Adrenal gland (tissue), 12 donors: Measurements from ENCODE around the gene DRC7. TPM values are rescaled to one million over a fixed set of nuclear protein-coding genes. Genes with fewer than 3 reads are reported as not detected.

Source experiments
- DNase-seq, 7 donors: peaks; one replicate each; pipeline ENCODE4 v3.0.0-alpha.2; 2019 to 2020
- H3K27ac ChIP-seq, 5 donors: fragments of 200-600 bp; sonication (generic) in 4 of 5; 1 replicate in 3 of 5; 2 replicates in 2 of 5; pipeline versions ENCODE4 v1.5.1 to v1.8.0; 2016 to 2020; ENCODE audit warnings: mild to moderate bottlenecking in 1 of 5
- H3K27me3 ChIP-seq: fragments of 200-600 bp; 2 replicates; pipeline ENCODE4 v1.8.0; 2021
- H3K36me3 ChIP-seq, 2 donors: fragments of 200-600 bp; replicated peaks in 1 of 2; 1 replicate in 1 of 2; 2 replicates in 1 of 2; pipeline versions ENCODE4 v1.5.1 to v1.8.0; 2018 to 2022
- H3K4me1 ChIP-seq, 2 donors: fragments of 200-600 bp; replicated peaks in 1 of 2; 1 replicate in 1 of 2; 2 replicates in 1 of 2; pipeline versions ENCODE4 v1.5.1 to v1.8.0; 2018 to 2021
- H3K4me3 ChIP-seq, 4 donors: fragments of 200-600 bp; sonication (generic) in 3 of 4; one replicate each; pipeline ENCODE4 v1.5.1; 2016 to 2018
- H3K9me3 ChIP-seq, 3 donors: fragments of 200-600 bp; sonication (generic) in 1 of 3; replicated peaks in 1 of 3; 1 replicate in 2 of 3; 2 replicates in 1 of 3; pipeline versions ENCODE4 v1.5.1 to v1.8.0; 2016 to 2021
- CTCF ChIP-seq, 6 experiments: fragments of 450-650 bp in 4 of 6; fragments of 200-600 bp in 2 of 6; sonication (generic) in 1 of 6; IDR thresholded peaks; 1 replicate in 5 of 6; 2 replicates in 1 of 6; pipeline versions ENCODE4 v1.5.1 to v1.8.0; 2016 to 2021; ENCODE audit warnings: antibody characterized with exemption in 6 of 6, mild to moderate bottlenecking in 2 of 6, moderate library complexity in 1 of 6
- POLR2A ChIP-seq, 2 donors: fragments of 450-650 bp; IDR thresholded peaks; one replicate each; pipeline ENCODE4 v1.6.1; 2017; ENCODE audit warnings: antibody characterized with exemption in 2 of 2, mild to moderate bottlenecking in 2 of 2, moderate library complexity in 1 of 2
- WGBS, 4 donors: extraction: QIAGEN DNeasy Blood & Tissue Kit in 2 of 4; methylation state at CpG; one replicate each; pipeline versions ENCODE4 v1.1.5 to v1.1.7; 2013 to 2017; 5-methylcytosine and 5-hydroxymethylcytosine counted together
- intact Hi-C, 2 donors: fragments of 100-400 bp; cut with DNase I; formaldehyde crosslinking; loops; one replicate each; pipeline versions ENCODE4 v1.14.1 to v1.15.0; 2022 to 2023
- polyA plus RNA-seq, 3 donors: library from polyadenylated mRNA; stranded (reverse); fragments of 200-250 nt in 2 of 3; fragments of 350-450 nt in 1 of 3; fragmentation: Illumina TruSeq in 1 of 3; extraction: RNeasy Lipid Tissue Mini Kit (QIAGEN cat#74804) in 1 of 3; gene quantifications; one replicate each; pipeline ENCODE4 v1.2.3, GENCODE V29; 2013 to 2014
- total RNA-seq, 9 donors: library from RNA; depleted of rRNA in 4 of 9; stranded (reverse); fragments of >200 nt in 4 of 9; fragments of 120-200 nt in 1 of 9; fragmentation: NEBNext Ultra II Directional in 1 of 9; extraction: Animal tissue kit (Norgen Biotek cat#: 25700) in 1 of 9; gene quantifications; one replicate each; pipeline versions ENCODE4 v1.1.0 to v1.2.4, GENCODE V29; 2013 to 2023
- donor health status: healthy with polysubstance abuse.
- donor health status: Bipolar disorder and iron deficiency.
- donor health status: DM: yes; HTN: yes; CAD: no.
- donor health status: DM: no; HTN: no; CAD: no.
- donor health status: DM: no; HTN: no; CAD: no.
- donor health status: DM: yes; HTN: yes; CAD: no.

DRC7 gene
- total and polyA plus RNA-seq, 12 donors, result 0.03 to 0.72 (median 0.33) TPM; not detected in 9

GRCh38 chr16:57648581-57649442 lies 45.8 kb upstream of the DRC7 start:
- peak; percentile 72 to 94 (median 80) for DNase-seq
- Histone ChIP-seq H3K9me3 (no peaks in the 10 kb centered on the region), H3K4me3 (no peak overlapping the region), H3K4me1 (peaks cover 0 to 10% of the 10 kb centered on the region in 2 donors), H3K36me3 (peaks cover 0 to 7% of the 10 kb centered on the region in 2 donors), H3K27ac (peak overlapping the region in 2 of 5 donors; percentile 15 to 74), H3K27me3 (no peaks in the 10 kb centered on the region)
- WGBS, 4 donors, result 3 to 62% (median 39%) methylated on average over 6 to 18 of the region's 18 CpGs
- intact Hi-C loops, result loop anchor here (5.0 kb wide), 1 partner anchor 47 kb away; no protein-coding TSS in a partner anchor
- peak; percentile 100 for TF ChIP-seq CTCF (IDR thresholded peaks at IDR 0.05)
- TF ChIP-seq POLR2A (IDR thresholded peaks at IDR 0.05), result peak in 1 of 2 donors; percentile 33

GRCh38 chr16:57649443-57649751 lies 45.2 kb upstream of the DRC7 start:
- Histone ChIP-seq H3K9me3 (no peaks in the 10 kb centered on the region), H3K27me3 (no peaks in the 10 kb centered on the region), H3K4me3 (no peak overlapping the region), H3K4me1 (peaks cover 0 to 10% of the 10 kb centered on the region in 2 donors), H3K36me3 (peaks cover 0 to 7% of the 10 kb centered on the region in 2 donors), H3K27ac (no peak overlapping the region)
- DNase-seq, result no peak
- TF ChIP-seq CTCF (IDR thresholded peaks at IDR 0.05) (no peak), POLR2A (IDR thresholded peaks at IDR 0.05) (no peak)
- 69 to 86% (median 75%) methylated on average over 6 of the region's 6 CpGs for WGBS, 4 donors
- intact Hi-C loops, result loop anchor here (5.0 kb wide), 1 partner anchor 47 kb away; no protein-coding TSS in a partner anchor

GRCh38 chr16:57649846-57650245 lies 44.8 kb upstream of the DRC7 start:
- no peaks in the 10 kb centered on the region for H3K9me3 ChIP-seq
- H3K27ac ChIP-seq, result no peak overlapping the region
- TF ChIP-seq CTCF (IDR thresholded peaks at IDR 0.05) (no peak), POLR2A (IDR thresholded peaks at IDR 0.05) (no peak)
- H3K4me3 ChIP-seq, result no peak overlapping the region
- 80 to 86% (median 81%) methylated on average over 7 of the region's 7 CpGs for WGBS, 4 donors
- intact Hi-C loops, result loop anchor here (5.0 kb wide), 1 partner anchor 48 kb away; no protein-coding TSS in a partner anchor
- peaks cover 0 to 7% of the 10 kb centered on the region in 2 donors for H3K36me3 ChIP-seq
- DNase-seq, result no peak
- H3K4me1 ChIP-seq, result peaks cover 0 to 10% of the 10 kb centered on the region in 2 donors
- no peaks in the 10 kb centered on the region for H3K27me3 ChIP-seq

GRCh38 chr16:57651344-57652333 lies 43.0 kb upstream of the DRC7 start:
- Histone ChIP-seq H3K9me3 (no peaks in the 10 kb centered on the region), H3K27ac (no peak overlapping the region), H3K27me3 (no peaks in the 10 kb centered on the region), H3K4me3 (no peak overlapping the region), H3K36me3 (peaks cover 0 to 7% of the 10 kb centered on the region in 2 donors), H3K4me1 (peaks cover 0 to 10% of the 10 kb centered on the region in 2 donors)
- DNase-seq, result no peak
- intact Hi-C loops, result no loop called here
- no peak for TF ChIP-seq CTCF (IDR thresholded peaks at IDR 0.05)
- no peak for TF ChIP-seq POLR2A (IDR thresholded peaks at IDR 0.05)
- WGBS, 4 donors, result 83 to 89% (median 84%) methylated on average over 9 to 10 of the region's 10 CpGs
